Uterus (tissue), 2 donors: ENCODE results near the gene NEURL1B.

Source experiments
- CTCF ChIP-seq, 4 experiments: fragments of 200-600 bp in 2 of 4; fragments of 450-650 bp in 2 of 4; sonication (generic) in 2 of 4; IDR thresholded peaks; one replicate each; pipeline ENCODE4 v1.5.1; 2016 to 2019; ENCODE audit warnings: antibody characterized with exemption in 4 of 4, mild to moderate bottlenecking in 2 of 4, moderate library complexity in 1 of 4
- POLR2A ChIP-seq, 2 donors: fragments of 450-650 bp; IDR thresholded peaks; one replicate each; pipeline ENCODE4 v1.6.1; 2016; ENCODE audit warnings: antibody characterized with exemption in 2 of 2, mild to moderate bottlenecking in 1 of 2, moderate library complexity in 1 of 2

DNA sequence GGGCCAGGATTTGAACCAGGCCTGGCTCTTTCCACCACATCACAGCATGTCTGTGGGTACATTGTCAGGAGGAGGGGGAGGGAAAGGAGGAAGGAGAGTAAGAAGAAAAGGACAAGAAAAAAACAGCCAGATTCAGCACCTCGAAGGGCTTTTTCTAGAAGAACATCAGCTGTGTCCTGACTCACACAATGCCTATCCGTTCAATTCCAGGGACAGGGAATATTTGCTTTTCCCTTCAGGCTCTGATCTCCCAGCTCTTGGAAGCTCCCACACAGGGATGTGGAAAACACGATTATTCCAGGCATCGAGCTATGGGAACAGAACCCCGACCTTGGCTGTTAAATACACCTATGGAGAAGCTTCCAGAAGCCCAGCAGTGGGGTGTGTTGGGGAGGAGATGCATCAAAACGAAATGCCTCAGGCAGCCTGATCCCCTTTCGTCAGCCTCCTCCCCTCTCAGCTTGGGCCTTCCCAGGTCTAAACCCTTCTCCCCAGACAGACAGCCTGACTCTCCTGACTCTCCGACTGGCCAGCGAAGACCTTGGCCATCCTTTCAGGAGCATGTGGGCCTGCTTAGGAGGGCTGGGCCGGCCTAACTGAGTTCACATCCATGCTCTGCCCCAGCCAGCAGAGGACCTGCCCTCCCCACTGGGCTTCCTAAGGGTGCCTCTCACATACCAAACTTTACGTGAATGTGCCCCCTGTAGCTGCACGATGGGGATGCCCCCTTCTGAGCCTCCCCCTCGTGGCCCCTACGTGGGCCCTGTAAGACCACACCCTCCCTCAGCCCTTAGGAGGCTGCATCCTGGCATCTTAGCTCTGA is 54.4 kb downstream of the NEURL1B start:
- TF ChIP-seq CTCF (IDR thresholded peaks at IDR 0.05) (no peak), POLR2A (IDR thresholded peaks at IDR 0.05) (no peak)
